ENCODE data around the gene SON.
A peak's percentile ranks its signal among the peaks of the same experiment; 100 is the strongest.

Gene SON

GRCh38 chr21:33531007-33531406 lies 11.8 kb upstream of the SON start:
- Mint-ChIP-seq H3K9me3 (no peaks in the 10 kb centered on the region), H3K4me1 (ENCODE audit: low read depth) (peaks cover 2% of the 10 kb centered on the region), H3K27ac (no peak overlapping the region), H3K36me3 (ENCODE audit: low read depth) (peaks cover 70% of the 10 kb centered on the region), H3K27me3 (ENCODE audit: low read depth) (no peaks in the 10 kb centered on the region), H3K4me3 (no peak overlapping the region)
- DNase-seq (ENCODE audit: low spot score), result no peak

- no peak overlapping the region for H3K27ac Mint-ChIP-seq
- peaks cover 64% of the 10 kb centered on the region for H3K36me3 Mint-ChIP-seq (ENCODE audit: low read depth)
Measured at GRCh38 chr21:33537212-33537611, 5.6 kb upstream of the SON start.

GRCh38 chr21:33539616-33540015 lies 3.2 kb upstream of the SON start:
- Mint-ChIP-seq H3K27me3 (ENCODE audit: low read depth) (no peaks in the 10 kb centered on the region), H3K27ac (no peak overlapping the region), H3K9me3 (peaks cover 5% of the 10 kb centered on the region), H3K4me1 (ENCODE audit: low read depth) (peaks cover 30% of the 10 kb centered on the region), H3K4me3 (no peak overlapping the region), H3K36me3 (ENCODE audit: low read depth) (peaks cover 64% of the 10 kb centered on the region)
- no peak for DNase-seq (ENCODE audit: low spot score)

More at GRCh38 chr21:33537212-33537611, 5.6 kb upstream of the SON start:
- Mint-ChIP-seq H3K9me3 (peaks cover 5% of the 10 kb centered on the region), H3K4me1 (ENCODE audit: low read depth) (peaks cover 26% of the 10 kb centered on the region), H3K27me3 (ENCODE audit: low read depth) (no peaks in the 10 kb centered on the region), H3K4me3 (no peak overlapping the region)
- DNase-seq (ENCODE audit: low spot score), result no peak

GRCh38 chr21:33540711-33541104 lies 2.1 kb upstream of the SON start:
- Mint-ChIP-seq H3K4me3 (peak overlapping the region; percentile 98), H3K4me1 (ENCODE audit: low read depth) (peaks cover 38% of the 10 kb centered on the region)
- no peak for DNase-seq (ENCODE audit: low spot score)

GRCh38 chr21:33541105-33541711 lies 1.6 kb upstream of the SON start:
- peaks cover 5% of the 10 kb centered on the region for H3K9me3 Mint-ChIP-seq
- peak overlapping the region; percentile 98 for H3K4me3 Mint-ChIP-seq
- H3K36me3 Mint-ChIP-seq (ENCODE audit: low read depth), result peaks cover 64% of the 10 kb centered on the region
- no peaks in the 10 kb centered on the region for H3K27me3 Mint-ChIP-seq (ENCODE audit: low read depth)
- peaks cover 42% of the 10 kb centered on the region for H3K4me1 Mint-ChIP-seq (ENCODE audit: low read depth)
- peak overlapping the region; percentile 100 for H3K27ac Mint-ChIP-seq
- no peak for DNase-seq (ENCODE audit: low spot score)

More at GRCh38 chr21:33540711-33541104, 2.1 kb upstream of the SON start:
- Mint-ChIP-seq H3K9me3 (peaks cover 5% of the 10 kb centered on the region), H3K27me3 (ENCODE audit: low read depth) (no peaks in the 10 kb centered on the region), H3K27ac (peak overlapping the region; percentile 100), H3K36me3 (ENCODE audit: low read depth) (peaks cover 62% of the 10 kb centered on the region)

- peak; percentile 84 for DNase-seq (ENCODE audit: low spot score)
- peaks cover 38% of the 10 kb centered on the region for H3K4me1 Mint-ChIP-seq (ENCODE audit: low read depth)
Measured at GRCh38 chr21:33541756-33542639, 840 bp upstream of the SON start, which contains the start of gene GART. Gene GART, minus strand, starts transcription at chr21:33542117. Its CDS starts 2,802 bp downstream, at chr21:33539315.

GRCh38 chr21:33543505-33544129 lies 779 bp downstream of the SON start:
- H3K36me3 Mint-ChIP-seq (ENCODE audit: low read depth), result peaks cover 54% of the 10 kb centered on the region
- peaks cover 30% of the 10 kb centered on the region for H3K4me1 Mint-ChIP-seq (ENCODE audit: low read depth)
- H3K27ac Mint-ChIP-seq, result peak overlapping the region; percentile 100
- DNase-seq (ENCODE audit: low spot score), result peak; percentile 80
- H3K27me3 Mint-ChIP-seq (ENCODE audit: low read depth), result no peaks in the 10 kb centered on the region
- H3K9me3 Mint-ChIP-seq, result no peaks in the 10 kb centered on the region
- peak overlapping the region; percentile 98 for H3K4me3 Mint-ChIP-seq

More at GRCh38 chr21:33541756-33542639, 840 bp upstream of the SON start, which contains the start of gene GART:
- H3K27me3 Mint-ChIP-seq (ENCODE audit: low read depth), result no peaks in the 10 kb centered on the region
- peaks cover 5% of the 10 kb centered on the region for H3K9me3 Mint-ChIP-seq
- H3K4me3 Mint-ChIP-seq, result peak within 1 kb of the TSS; percentile 98
- H3K36me3 Mint-ChIP-seq (ENCODE audit: low read depth), result peaks cover 58% of the 10 kb centered on the region
- H3K27ac Mint-ChIP-seq, result peak within 1 kb of the TSS; percentile 100

- H3K36me3 Mint-ChIP-seq (ENCODE audit: low read depth), result peaks cover 56% of the 10 kb centered on the region
- H3K27ac Mint-ChIP-seq, result peak overlapping the region; percentile 100
- H3K9me3 Mint-ChIP-seq, result no peaks in the 10 kb centered on the region
- no peaks in the 10 kb centered on the region for H3K27me3 Mint-ChIP-seq (ENCODE audit: low read depth)
- no peak for DNase-seq (ENCODE audit: low spot score)
- peaks cover 27% of the 10 kb centered on the region for H3K4me1 Mint-ChIP-seq (ENCODE audit: low read depth)
- H3K4me3 Mint-ChIP-seq, result peak overlapping the region; percentile 98
Measured at GRCh38 chr21:33544451-33545195, 1.8 kb downstream of the SON start.

GRCh38 chr21:33546086-33546485 lies 3.2 kb downstream of the SON start:
- Mint-ChIP-seq H3K36me3 (ENCODE audit: low read depth) (peaks cover 61% of the 10 kb centered on the region), H3K27ac (peak overlapping the region; percentile 41), H3K9me3 (no peaks in the 10 kb centered on the region), H3K4me1 (ENCODE audit: low read depth) (peaks cover 18% of the 10 kb centered on the region), H3K4me3 (no peak overlapping the region), H3K27me3 (ENCODE audit: low read depth) (no peaks in the 10 kb centered on the region)
- no peak for DNase-seq (ENCODE audit: low spot score)

- DNase-seq (ENCODE audit: low spot score), result no peak
- H3K4me3 Mint-ChIP-seq, result no peak overlapping the region
- H3K36me3 Mint-ChIP-seq (ENCODE audit: low read depth), result peaks cover 73% of the 10 kb centered on the region
- peaks cover 19% of the 10 kb centered on the region for H3K4me1 Mint-ChIP-seq (ENCODE audit: low read depth)
- H3K9me3 Mint-ChIP-seq, result no peaks in the 10 kb centered on the region
- H3K27me3 Mint-ChIP-seq (ENCODE audit: low read depth), result no peaks in the 10 kb centered on the region
- no peak overlapping the region for H3K27ac Mint-ChIP-seq
Measured at GRCh38 chr21:33549848-33550771, 7.3 kb downstream of the SON start.

GRCh38 chr21:33550772-33551660 lies 8.2 kb downstream of the SON start:
- DNase-seq (ENCODE audit: low spot score), result no peak
- Mint-ChIP-seq H3K27ac (no peak overlapping the region), H3K27me3 (ENCODE audit: low read depth) (no peaks in the 10 kb centered on the region), H3K4me3 (no peak overlapping the region), H3K4me1 (ENCODE audit: low read depth) (peaks cover 19% of the 10 kb centered on the region), H3K9me3 (no peaks in the 10 kb centered on the region), H3K36me3 (ENCODE audit: low read depth) (peaks cover 77% of the 10 kb centered on the region)

- no peak overlapping the region for H3K27ac Mint-ChIP-seq
- H3K27me3 Mint-ChIP-seq (ENCODE audit: low read depth), result no peaks in the 10 kb centered on the region
- H3K4me3 Mint-ChIP-seq, result no peak overlapping the region
- H3K4me1 Mint-ChIP-seq (ENCODE audit: low read depth), result peaks cover 20% of the 10 kb centered on the region
- no peaks in the 10 kb centered on the region for H3K9me3 Mint-ChIP-seq
- H3K36me3 Mint-ChIP-seq (ENCODE audit: low read depth), result peaks cover 82% of the 10 kb centered on the region
- no peak for DNase-seq (ENCODE audit: low spot score)
Measured at GRCh38 chr21:33551664-33552063, 8.8 kb downstream of the SON start.

Data from T-helper 2 cell treated with Interferon-gamma antibody and Interleukin-4, amounts not matched to agents 5 μg/mL and 100 μg/mL, for 36 hours (primary cell).